GM18858 (cell line): ENCODE results near the gene CD8B2.
A peak's percentile ranks its signal among the peaks of the same experiment; 100 is the strongest.
"Not testable (repeated sequence)": the region's sequence is repeated elsewhere in the genome, so short reads cannot be mapped to it uniquely, and the experiment has no call there.

ENCODE experiments used
- ATAC-seq: cut with Tn5 transposase; IDR thresholded peaks from one replicate; pipeline ENCODE4 v1.9.1; 2021; ENCODE audit not compliant: unreplicated experiment

Gene CD8B2

DNA sequence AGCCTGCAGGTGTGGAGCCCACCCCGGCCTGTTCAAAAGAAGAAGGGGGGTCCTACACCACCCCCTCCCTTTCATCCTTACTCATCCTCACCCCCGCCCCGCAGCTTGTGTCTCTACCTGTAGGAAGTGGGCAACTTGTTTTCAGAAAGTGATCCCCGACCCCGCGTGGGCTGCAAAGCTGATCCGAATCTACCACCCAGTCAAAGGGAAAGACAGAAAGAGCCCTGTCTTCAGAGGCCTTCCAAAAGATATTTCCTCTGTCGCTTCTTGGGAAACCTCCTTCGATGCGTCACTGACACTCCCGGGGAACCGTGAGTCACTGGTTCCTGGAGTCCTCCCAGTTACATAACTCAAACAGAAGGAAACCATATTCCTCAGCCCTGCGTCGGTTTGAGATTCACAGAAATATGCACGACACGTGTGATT is 24.3 kb downstream of the CD8B2 start:
- not testable (repeated sequence) for ATAC-seq

DNA sequence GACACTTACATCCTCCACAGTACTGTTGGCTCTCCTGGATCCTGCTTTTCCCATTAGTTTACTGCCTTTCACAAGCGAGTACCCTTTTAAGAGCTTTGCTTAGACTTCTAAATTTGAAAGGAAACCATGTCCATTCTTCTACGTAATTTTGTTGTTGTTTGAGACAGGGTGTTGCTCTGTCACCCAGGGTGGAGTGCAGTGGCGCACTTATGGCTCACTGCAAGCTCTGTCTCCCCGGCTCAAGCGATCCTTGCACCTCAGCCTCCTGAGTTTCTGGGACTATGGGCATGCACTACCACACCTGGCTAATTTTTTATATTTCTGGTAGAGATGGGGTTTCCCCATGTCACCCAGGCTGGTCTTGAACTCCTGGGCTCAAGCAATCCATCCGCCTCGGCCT is 24.8 kb downstream of the CD8B2 start:
- not testable (repeated sequence) for ATAC-seq

DNA sequence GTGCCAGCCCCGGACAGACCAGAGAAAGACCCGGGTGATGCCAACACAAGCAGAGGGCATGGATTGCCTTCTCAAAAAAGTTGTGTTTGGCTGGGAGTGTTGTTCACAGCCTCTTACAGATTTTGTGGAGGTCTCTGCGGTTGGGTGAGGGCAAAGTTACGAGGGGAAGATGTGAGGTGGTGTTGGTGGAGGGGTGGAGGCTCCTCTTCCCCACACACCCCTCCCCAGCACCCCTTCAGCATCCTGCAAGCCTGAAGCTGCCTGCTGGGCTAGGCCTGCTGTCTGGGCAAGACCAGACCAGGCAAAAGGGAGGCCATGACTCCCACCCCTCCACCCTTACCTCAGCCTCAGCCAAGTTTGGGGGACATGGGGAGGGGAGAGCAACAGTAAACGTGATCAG is 26.2 kb downstream of the CD8B2 start:
- ATAC-seq: not testable (repeated sequence)

DNA sequence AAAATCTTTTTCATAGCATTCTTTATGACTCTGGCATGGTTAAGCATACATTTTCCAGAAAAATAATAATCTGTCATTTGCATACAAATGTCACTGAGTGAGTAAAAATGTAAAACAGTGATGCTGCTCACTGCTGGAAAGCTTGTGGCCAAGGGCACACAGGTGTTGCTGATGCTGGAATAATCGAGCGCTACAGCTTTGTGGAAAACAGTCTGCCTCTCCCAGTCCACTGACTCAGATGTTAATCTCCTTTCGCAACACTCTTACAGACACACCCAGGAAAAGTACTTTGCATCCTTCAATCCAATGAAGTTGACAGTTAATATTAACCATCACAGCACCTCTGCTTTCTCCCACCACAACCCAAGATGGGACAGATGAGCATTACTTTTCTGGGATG is 27.7 kb downstream of the CD8B2 start:
- not testable (repeated sequence) for ATAC-seq

DNA sequence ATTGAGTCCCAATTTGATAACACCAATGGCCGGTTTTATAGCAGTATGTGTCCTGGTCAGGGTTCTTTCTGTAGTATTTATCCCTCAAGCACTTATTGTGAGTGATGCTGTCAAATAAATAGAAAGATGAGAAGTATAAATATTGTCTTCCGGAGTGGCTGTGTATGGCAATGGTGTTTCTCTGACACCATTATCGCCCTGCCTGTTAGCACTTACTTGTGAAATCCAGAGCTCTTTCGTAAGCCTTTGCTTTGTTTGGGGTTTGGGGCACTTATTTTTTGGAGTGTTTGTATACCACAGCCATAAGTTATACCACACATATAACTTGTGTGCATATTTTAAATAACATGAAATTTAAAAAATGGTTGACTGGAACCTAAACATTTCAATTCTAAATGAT is 29.3 kb downstream of the CD8B2 start:
- ATAC-seq: no peak

DNA sequence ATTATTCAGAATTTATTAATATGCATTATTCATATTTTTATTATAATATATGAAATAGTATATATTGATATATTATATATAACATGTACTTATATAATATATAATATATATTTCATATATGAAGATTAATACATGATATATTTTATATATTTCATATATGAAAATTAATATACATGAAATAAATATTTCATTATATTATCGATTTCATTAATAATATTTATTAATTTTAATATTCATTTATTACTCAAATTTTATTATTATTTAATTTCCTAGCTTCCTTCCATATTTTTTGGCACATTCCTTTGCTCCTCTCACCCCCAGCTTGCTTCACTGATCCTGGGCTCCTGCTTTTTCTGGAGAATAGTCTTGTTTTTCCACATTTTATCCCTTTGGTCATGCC is 29.7 kb downstream of the CD8B2 start:
- ATAC-seq: no peak

DNA sequence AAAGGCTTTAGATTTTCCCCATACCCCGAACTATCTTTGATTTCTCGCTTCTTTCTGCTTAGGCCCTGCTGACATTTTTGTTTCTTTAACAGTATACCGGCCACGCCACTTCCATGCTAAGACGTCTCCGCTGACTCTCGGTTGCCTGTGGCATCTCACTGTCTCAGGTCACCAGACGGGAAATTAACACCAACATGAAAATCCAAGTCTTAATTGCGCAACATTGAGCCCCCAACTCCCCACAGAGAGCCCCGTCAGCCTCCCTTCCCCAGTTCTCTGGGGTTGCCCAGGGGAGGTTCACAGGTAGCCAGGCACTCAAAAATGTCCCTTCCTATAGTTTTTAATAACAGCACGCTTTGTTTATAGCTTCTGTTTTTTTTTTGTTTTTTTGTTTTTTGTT is 30.2 kb downstream of the CD8B2 start:
- ATAC-seq: no peak

- ATAC-seq: no peak
Measured at GRCh38 chr2:106519767-106520166, 32.6 kb downstream of the CD8B2 start.

GRCh38 chr2:106521016-106521415 is 33.9 kb downstream of the CD8B2 start:
- no peak for ATAC-seq

- no peak for ATAC-seq
Measured at GRCh38 chr2:106523976-106524665, 37.0 kb downstream of the CD8B2 start.

GRCh38 chr2:106530866-106531265 is 43.7 kb downstream of the CD8B2 start:
- no peak for ATAC-seq

DNA sequence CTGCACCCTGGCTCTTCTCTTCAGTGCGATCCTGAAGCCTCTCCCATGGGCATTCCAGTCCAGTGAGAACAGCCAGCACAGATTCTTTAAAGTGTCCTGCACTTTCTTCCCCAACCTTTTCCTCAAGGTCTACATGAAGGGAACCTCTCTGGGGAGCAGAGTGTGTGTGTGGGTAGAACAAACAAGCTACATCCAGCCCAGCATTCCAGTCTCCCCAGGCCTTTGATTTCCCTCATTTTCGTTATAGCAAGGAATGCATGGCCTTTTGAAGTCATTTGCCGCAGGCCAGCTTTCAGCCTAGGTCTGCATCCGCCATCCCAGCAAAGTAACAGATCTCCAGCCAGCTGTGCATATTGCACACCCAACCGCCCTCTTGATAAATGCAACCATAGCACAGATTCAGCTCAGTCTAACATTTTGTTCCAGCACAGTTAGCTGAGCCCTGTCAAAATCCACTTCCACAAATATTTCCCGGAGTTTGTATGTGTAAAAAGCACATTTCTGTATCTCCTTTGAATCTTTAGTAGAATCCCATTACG is 44.6 kb downstream of the CD8B2 start:
- ATAC-seq: no peak

- ATAC-seq: no peak
Measured at GRCh38 chr2:106532236-106532635, 45.1 kb downstream of the CD8B2 start.

DNA sequence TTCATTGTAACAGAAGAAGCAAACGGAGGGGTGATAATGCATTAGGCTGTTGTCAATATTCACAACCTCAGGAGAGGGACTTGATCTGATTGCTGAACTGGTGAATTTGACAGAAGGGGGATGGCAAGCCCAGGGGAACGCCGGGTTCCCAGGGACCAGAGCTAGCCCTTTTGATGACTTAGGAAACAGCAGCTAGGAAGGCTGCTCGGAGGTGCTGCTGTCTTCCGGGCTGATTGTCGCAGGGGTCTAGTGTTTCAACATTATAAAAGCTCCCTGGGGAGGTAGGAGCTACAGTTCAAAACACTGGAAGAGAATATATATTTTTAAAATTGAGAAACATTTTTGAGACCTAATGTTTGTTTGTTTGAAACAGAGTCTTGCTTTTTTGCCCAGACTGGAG is 47.3 kb downstream of the CD8B2 start:
- ATAC-seq: no peak

- ATAC-seq: no peak
Measured at GRCh38 chr2:106536490-106536889, 49.3 kb downstream of the CD8B2 start.

DNA sequence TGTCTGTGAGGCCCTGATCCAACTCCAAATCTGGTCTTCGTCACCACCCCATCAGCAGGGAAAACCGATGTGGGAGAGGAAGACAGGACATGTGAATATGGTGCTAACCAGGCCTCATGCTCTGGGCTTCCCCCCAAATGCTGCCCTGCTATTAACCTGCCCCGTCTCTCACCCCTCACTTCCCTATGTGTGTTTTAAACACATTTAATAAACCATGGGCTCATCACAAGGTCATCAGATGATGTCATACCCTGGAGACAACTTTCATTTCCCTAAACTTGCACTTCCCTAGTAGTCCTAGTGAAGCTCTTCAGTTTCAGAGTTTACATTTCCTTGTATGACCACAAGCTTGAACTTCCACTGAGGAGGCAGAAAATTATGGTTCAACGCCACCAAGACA is 49.9 kb downstream of the CD8B2 start:
- ATAC-seq: no peak

DNA sequence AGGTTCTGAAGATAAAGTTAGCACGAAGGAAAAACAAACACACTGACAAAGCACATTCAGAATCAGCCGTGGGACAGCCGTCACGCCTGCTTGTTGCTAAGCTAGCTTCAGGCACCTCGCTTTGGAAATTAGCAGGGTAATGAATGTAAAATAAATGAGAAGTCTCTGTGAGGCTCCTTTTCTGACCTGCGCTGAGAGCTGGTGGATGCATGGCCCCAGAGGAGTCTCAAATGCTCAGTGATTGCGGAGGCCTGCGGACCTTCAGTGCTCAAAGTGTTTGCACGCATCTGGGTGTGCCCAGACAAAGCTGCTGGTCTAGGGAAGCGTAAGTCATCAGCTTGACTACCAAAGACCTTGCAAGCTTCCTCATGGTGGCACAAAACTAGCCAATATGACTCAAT is 50.6 kb downstream of the CD8B2 start:
- no peak for ATAC-seq

GRCh38 chr2:106540886-106541285 is 53.7 kb downstream of the CD8B2 start:
- no peak for ATAC-seq

DNA sequence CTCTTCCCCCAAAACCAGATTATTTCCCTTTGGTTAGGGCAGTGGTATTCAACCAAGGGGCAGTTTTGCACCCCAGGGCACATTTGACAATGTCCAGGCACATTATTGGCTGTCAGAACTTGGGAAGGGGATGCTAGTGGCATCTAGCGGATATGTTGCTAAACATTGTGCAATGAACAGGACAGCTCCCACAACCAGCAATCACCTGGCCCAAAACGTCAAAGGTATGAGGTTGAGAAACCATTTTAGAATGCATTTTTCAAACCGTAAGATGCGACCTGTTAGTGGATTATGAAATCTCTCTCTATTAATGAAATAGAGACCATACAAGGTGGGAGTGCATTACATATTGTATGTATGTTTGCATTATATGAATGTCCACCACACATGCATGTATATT is 54.2 kb downstream of the CD8B2 start:
- ATAC-seq: no peak

- peak; percentile 91 for ATAC-seq
Measured at GRCh38 chr2:106542746-106543359, 55.7 kb downstream of the CD8B2 start.

GRCh38 chr2:106545007-106545406 is 57.8 kb downstream of the CD8B2 start:
- no peak for ATAC-seq

DNA sequence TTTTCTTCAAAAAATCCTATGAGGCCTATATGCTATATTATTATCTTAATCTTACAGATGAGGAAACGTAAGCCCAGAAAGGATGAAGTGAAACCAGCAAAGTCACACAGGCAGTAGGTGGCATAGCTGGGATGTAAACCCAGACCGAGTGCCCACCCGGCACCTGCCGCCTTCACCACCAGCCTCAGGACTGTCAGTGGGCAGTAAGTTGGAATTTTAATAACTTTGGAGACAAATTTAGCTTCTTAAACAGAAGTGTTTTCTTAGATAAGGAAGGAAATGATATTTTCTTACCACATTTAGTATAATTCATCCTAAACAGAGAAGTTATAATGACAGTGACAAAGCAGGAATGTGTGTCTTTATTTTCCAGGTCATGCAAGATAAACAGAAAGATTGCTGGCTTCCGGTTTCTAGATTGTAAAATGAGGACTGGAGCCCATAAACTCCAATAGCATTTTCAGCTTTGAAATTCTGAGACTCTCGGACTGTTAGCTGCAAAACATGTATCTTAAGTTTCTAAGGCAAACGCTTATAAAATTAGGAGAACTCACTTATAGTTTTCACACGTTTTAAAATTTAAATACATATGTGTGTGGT is 59.3 kb downstream of the CD8B2 start:
- ATAC-seq: no peak
